ENCODE results near the gene SRGAP2B.
"Not testable (repeated sequence)": the region's sequence is repeated elsewhere in the genome, so short reads cannot be mapped to it uniquely, and the experiment has no call there.

The SRGAP2B gene

DNA sequence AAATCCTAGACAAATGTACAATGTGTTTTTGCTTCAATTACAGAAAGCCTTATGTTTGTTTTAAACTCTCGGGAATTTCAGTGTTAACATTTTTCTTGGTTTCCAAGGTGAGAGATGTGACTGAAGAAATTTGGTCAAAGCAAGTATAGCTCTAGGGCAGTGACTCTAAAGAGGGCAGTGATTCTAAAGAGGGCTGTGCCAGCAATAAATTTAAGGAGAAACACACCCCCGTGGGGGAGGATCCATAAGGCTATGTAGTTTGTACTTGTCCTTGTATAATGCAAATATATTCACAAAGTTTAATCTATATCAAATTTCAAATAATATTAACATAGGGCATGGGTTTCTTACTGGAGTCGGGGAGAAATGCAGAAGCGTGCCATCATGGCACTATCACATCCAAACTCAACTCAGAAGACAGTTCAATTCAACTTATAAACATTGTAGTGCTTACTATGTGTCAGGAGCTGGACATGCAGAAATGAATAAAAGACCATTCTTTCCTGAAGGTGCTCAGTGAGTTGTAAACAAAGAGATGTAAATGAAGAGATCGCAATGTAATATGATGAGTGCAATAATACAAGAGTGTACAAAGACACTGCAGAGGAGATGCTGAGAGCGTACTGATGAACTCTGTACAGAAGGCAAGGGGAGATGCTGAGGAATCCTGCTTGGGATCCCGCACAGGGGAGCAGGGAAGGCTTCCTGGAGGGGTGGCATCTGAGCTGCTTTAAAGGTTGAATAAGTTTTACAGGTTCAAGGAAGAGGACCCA, 12.5 kb downstream of the SRGAP2B start:
- DNase-seq, result not testable (repeated sequence)

DNA sequence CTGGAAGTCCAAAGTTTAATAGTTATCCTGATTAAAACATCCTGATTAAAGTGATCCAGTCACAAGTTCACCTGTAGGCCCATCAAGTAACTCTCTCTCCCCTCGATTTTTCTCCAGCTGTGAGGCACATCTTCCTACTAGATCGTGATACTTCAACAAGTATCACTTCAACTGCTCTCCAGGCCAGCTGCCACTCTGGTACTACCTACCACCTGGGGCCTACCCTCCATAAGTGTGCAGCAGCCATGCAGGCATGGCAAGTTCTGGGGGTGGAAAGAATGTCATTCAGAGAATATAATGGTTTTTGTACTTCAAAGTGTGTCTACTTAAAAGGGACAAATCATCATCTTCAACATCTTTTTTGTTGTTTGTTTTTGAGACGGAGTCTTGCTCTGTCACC, 14.9 kb downstream of the SRGAP2B start:
- not testable (repeated sequence) for DNase-seq

DNA sequence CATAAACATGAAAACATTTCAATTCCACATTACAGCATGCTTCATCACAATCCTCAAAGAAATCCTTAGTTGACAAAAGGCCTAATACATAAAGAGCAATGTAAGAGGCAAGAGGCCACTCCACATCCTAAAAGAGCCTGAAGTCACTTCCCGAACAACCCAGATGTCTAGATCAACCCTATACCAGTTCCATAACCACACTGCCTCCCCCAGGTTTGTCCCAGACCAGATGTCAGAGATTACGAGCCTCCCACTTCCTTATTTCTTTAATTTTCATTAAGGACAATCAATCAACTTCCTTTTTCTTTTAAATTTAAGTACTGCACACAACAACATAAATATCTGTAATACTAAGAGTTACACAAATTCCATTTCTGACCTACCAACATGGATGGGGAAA, 15.4 kb downstream of the SRGAP2B start:
- not testable (repeated sequence) for DNase-seq

DNA sequence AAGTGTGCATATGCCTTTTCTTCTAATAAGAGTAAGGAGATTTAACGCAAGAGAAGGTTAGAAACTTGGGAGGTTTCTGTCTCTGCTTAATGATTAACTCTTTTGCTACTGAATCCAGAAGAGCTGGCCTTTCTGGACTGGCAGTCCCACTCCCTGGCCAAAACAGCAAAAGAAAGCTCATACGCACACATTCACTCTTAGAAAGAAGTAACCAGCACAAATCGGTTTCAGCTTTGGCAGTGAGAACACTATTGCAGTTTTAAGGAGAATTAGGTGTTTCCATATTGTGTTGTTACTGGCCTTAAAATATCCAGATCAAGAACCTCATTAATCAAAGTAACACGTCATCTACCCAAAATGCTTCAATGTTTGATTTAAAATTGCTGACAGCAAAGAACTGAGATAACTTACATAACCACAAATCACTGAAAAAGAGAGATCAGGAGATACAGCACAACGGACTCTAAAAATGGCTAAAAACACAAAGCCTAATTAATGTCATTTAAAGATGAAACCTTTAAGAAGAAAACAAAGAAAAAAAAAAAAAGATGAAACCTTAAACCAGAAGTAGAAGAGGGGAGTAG, 16.2 kb downstream of the SRGAP2B start:
- not testable (repeated sequence) for DNase-seq

DNA sequence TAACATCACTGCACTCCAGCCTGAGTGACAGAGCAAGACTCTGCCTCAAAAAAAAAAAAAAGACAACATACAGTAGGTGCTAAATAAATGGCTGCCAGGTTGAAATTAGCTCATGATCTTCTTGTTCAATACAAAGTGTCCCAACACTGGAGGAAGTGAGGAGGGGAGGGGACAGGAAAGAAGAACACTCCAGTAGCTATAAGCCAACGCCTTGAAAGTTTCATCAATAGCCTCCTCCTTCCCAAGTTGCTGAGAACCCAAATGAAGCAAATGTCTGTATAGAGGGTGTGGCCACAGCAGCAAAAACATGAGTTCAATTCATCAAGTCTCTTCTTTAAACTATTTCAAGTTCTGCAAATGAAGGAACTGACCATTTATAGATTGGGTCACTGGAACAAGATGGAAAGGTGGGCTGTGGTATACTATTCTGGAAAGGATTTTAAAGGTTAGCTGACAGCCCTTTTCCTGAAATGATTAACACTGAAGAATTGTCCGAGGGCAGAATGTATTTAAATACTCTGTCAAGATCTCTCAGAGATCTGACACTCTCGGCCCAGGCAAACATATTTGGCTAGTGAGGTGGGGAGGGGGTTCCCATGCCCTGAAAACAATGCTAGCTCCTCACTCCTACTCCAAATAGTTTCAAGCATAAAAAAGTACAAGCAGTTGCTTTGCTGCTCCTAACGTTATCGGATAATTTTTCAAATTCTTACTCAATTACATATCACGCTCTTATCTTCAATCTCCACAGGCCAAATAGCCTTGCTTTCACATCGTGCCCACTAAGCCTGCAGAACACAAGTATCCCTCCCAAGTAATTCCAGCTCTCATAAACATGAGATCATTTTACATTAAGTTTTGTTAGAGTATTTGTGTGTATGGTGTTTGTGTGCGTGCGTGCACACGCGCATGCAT, 17.0 kb downstream of the SRGAP2B start:
- not testable (repeated sequence) for DNase-seq

- not testable (repeated sequence) for DNase-seq
These were observed 18.3 kb downstream of the SRGAP2B start for GRCh38 chr1:145076877-145077276.

DNA sequence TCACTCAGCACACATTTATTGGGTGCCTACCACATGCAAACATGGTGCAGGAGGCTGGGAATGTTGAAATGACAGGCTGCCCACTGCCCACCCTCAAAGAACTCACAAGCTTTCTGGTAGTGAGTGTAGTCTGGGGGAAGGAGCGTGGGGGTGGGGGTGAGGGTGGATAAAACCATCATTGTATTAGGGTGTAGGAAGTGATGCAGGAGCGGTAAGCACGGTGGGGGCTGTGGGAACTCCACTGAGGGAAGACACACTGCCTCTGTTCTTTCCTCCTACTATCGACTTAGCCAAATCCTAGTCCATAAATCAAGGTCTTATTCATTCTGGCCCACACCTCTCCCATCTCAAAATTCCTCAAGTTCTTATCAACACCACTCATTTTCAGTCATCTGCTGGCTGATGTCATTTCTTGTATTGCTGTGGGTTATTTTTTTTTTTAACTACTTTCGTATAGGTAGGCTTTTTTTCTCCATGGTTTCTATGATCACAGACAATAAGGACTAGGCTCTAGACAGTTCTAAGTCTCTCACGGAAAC, 21.0 kb downstream of the SRGAP2B start:
- DNase-seq, result not testable (repeated sequence)

DNA sequence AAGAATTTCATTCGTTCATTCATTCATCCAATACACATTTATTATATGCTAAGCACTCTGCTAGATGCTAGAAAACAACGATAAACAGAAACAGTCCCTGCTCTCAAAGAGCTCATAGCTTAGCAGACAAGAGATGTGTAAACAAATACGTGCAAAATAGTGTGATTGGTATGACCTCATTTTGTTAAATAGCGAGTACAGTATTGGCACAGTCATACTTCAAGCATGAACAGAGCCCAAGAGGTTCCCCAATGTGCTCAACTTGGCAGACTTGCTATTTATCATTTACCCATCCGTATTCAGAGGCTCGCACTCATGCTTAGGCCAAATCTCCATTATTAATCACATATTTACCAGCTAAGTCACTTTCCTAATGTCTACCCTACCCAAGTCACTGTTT, 23.6 kb downstream of the SRGAP2B start:
- DNase-seq, result not testable (repeated sequence)

GRCh38 chr1:145066486-145066885, 28.6 kb downstream of the SRGAP2B start:
- not testable (repeated sequence) for DNase-seq

DNA sequence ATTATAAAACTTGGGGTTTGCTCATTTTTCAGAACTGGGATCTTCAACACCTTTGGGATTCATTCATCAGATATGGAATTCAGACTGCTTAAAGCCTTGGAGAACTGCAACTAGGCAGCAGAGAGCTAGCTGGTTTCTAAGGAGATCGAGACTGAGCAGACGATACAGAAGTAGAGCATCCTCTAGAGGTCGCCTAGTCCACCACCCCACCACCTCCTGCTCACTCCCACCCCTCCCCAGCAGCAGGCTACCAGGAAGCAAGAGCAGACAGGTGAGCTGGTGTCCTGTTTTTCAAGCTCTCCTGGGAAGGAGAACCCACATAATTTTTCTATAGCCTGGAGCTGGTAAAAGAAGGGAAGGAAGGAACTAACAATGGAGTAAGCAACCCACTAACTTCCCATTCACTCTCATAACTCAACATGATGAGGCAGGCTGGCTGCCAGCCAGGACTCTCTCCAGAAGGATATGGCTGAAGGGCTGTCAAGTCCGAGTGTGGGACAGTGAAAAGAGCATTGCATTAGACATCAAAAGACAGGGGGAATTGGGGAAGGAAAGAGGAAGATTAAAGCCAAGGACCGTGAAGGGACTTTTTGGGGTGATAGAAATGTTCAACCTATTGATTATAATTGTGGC, 29.8 kb downstream of the SRGAP2B start:
- not testable (repeated sequence) for DNase-seq

DNA sequence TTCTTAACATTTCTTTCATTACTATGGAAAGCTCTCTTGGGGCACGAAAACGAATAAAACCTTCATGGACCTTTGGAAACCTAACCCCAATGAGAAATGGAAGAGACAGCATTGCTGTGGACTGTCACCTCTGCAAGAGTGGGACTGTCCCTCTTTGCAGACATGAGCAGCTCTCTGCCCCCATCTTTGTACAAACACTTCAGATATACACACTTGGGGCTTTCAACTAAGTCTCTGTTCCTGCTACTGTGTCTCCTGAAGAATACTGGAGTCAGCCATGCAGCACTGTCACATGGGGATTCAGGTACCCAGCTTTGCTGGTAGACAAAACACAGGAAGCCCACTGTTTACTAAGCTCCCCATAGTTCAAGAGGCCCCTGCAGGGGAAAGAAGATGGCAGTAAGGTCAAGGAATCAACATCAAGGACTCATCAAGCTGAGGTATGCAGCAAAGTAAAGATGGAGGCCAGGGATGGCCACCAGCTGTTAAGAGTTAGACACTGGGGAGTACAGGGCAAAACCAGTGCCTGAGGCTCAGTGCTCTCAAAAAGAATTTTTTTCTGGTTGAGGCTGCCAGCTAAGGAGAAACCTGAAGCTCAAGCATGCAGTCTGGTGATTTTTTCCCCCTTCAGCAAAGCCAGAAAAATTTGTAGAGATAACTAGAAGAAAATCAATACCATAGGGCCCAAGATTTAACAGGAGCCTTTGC, 31.0 kb downstream of the SRGAP2B start:
- DNase-seq, result not testable (repeated sequence)

- DNase-seq, result not testable (repeated sequence)
These were observed 31.8 kb downstream of the SRGAP2B start for GRCh38 chr1:145063285-145063684.

DNA sequence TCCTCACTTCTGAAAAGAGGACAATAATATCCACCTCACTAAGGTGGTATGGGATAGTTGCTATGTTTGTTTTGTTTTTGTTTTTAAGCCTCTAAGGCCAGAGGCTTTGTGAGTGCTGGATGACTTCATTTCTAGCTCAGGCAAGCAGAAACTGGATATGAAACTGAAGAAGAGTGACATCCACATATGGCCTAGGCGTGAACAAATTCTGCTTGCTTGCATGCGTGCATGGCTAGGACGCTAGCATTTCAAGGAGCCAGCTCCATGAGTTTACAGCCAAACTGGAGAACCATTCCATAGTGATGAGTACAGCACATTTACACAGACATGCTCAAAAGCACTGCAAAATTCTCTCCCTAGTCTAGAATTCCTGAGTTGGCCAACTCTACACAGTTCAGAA, 36.9 kb downstream of the SRGAP2B start:
- not testable (repeated sequence) for DNase-seq

GRCh38 chr1:145055217-145055760, 39.8 kb downstream of the SRGAP2B start:
- not testable (repeated sequence) for DNase-seq

GRCh38 chr1:145053428-145053827, 41.7 kb downstream of the SRGAP2B start:
- not testable (repeated sequence) for DNase-seq

DNA sequence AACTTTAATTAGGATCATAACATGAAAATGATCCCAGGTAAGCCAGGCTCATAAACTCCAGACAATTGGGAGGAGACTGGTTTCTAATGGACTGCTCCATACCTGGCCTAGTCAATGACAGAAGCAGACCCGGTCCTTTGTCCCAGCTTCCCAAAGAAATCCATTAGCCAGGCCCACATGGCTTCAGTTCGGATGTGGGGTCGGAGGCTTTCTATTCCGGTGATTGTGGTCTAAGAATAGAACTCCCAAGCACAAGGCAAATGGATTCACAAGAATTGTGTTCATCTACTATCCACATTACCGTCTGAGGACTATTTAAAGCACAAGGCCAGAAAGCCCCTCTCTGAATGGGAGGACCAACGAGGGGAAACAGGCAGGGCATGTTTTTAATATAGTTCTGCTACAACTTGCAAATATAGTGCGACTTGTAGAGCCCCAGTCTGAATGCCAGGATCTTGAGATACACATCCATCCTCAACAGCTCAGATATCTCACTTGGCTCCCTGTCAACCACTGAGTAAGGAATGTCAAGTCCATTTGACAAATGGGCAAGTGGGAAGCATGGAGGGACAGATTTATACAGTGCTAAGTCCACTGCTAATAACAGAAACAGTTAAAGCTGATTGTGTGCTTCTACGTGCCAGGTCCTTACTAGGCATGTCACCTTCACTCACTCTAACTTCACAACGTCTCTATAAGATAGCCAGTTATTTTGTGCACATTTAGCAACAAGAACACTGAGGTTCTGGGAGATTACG, 42.9 kb downstream of the SRGAP2B start:
- not testable (repeated sequence) for DNase-seq

- DNase-seq, result not testable (repeated sequence)
These were observed 46.8 kb downstream of the SRGAP2B start for GRCh38 chr1:145048181-145048856.

DNA sequence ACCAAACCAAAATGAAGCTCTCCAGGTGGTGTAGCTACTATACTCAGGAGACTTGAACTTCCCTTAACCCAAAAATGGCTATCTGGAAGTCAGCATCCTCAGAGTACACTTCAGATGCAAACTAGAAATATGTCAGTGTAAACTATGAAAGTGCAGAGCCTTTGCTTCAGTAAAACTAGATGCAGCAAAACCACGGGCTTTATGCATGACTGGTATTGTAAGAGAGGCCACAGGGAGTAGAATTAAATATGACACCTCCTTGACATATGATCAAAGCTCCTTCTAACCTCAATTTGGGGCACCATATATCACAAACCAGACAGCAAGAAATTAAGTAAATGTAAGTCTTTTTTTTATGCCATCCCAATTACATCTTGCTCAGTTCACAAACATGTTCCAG, 47.6 kb downstream of the SRGAP2B start:
- DNase-seq, result not testable (repeated sequence)

DNA sequence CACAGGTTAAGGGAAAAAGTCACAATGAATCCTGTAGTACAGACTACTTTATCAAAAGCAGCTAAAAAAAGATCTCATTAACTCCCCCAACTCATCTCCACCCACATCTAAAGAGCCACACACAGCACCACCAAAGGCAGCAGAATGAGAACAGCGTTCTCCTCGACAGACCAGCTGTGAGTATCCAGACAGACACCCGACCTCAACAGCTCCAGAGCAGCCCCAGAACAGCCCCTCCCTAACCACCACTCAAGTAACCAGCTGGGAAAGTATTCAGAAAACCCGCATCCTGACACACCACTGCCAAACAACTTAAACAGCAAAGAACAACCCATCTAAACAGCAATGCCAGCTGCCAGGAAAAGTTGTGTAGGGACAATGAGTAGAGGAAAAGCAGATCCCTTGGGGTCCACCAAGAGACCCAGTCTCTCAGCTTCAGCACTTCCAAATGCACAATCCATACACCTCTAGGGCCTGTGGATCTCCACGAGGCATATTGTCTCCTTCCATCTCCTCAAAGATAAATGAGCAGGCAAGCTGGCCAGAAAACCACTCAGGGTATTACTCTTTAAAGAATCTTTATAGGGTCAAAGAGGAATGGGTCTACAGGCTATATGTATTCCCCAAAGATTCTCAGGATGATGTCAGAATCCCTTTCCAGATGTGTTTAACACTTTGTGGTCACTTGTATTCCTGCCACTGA, 49.4 kb downstream of the SRGAP2B start:
- DNase-seq, result not testable (repeated sequence)

All from cerebellar nuclear complex (tissue), 1 donor.